OCI-LY3 (cell line): ENCODE data around the gene WDR18.
A peak's percentile ranks its signal among the peaks of the same experiment; 100 is the strongest.

Experiments
- H2AFZ ChIP-seq: fragments of 200-600, 300-600 bp; shearing (Covaris generic); 2 replicates; pipeline ENCODE4 v1.6.0; 2014; ENCODE audit warnings: antibody characterized with exemption, low read depth, low read length
- H3K27ac ChIP-seq: fragments of 200-600, 300-600 bp; sonication (generic); 2 replicates; pipeline ENCODE4 v1.5.1; 2014; ENCODE audit warnings: mild to moderate bottlenecking, low read length, moderate library complexity, mixed read lengths
- H3K27me3 ChIP-seq: fragments of 200-600, 300-600 bp; sonication (generic); 2 replicates; pipeline ENCODE4 v1.6.1; 2014; ENCODE audit warnings: low read depth, low read length, mixed read lengths
- H3K36me3 ChIP-seq: fragments of 200-600, 300-600 bp; sonication (generic); replicated peaks from 2 replicates; pipeline ENCODE3; 2014; ENCODE audit warnings: low read depth, low read length, mixed read lengths
- H3K4me1 ChIP-seq: fragments of 300-600, 200-600 bp; sonication (generic); 2 replicates; pipeline ENCODE4 v1.6.1; 2014; ENCODE audit warnings: low read length, mixed read lengths
- H3K4me2 ChIP-seq: fragments of 200-600, 300-600 bp; sonication (generic); 2 replicates; pipeline ENCODE4 v1.6.1; 2014; ENCODE audit warnings: low read length, mixed read lengths
- H3K4me3 ChIP-seq: fragments of 300-600, 200-600 bp; sonication (generic); 2 replicates; pipeline ENCODE4 v1.5.1; 2014; ENCODE audit warnings: antibody characterized with exemption, mild to moderate bottlenecking, low read length, moderate library complexity
- H3K79me2 ChIP-seq: fragments of 300-600, 200-600 bp; shearing (Covaris generic); 2 replicates; pipeline ENCODE4 v1.6.1; 2014; ENCODE audit warnings: mild to moderate bottlenecking, low read length, mixed read lengths
- H3K9ac ChIP-seq: fragments of 300-600, 200-600 bp; shearing (Covaris generic); 2 replicates; pipeline ENCODE4 v1.6.0; 2014; ENCODE audit warnings: mild to moderate bottlenecking, low read length, moderate library complexity
- H3K9me3 ChIP-seq: fragments of 200-600, 300-600 bp; shearing (Covaris generic); 2 replicates; pipeline ENCODE4 v1.6.1; 2014; ENCODE audit warnings: low read length, mixed read lengths; ENCODE audit not compliant: insufficient read depth
- H4K20me1 ChIP-seq: fragments of 200-600, 300-600 bp; sonication (generic); 2 replicates; pipeline ENCODE4 v1.6.1; 2016; ENCODE audit warnings: low read length, mixed read lengths; ENCODE audit not compliant: insufficient read depth
- CTCF ChIP-seq: fragments of 200-600, 300-600 bp; sonication (generic); IDR thresholded peaks from 2 replicates; pipeline ENCODE4 v1.5.1; 2014; ENCODE audit warnings: antibody characterized with exemption, low read length, low read depth
- EZH2phosphoT487 ChIP-seq: fragments of 200-600 bp; shearing (Covaris generic); IDR thresholded peaks from 2 replicates; pipeline ENCODE4 v1.6.1; 2018; ENCODE audit warnings: antibody characterized with exemption, mixed run types, low read depth

The WDR18 gene

GRCh38 chr19:938233-938923 lies 45.8 kb upstream of the WDR18 start:
- H3K36me3 ChIP-seq: peaks cover 72% of the 10 kb centered on the region
- TF ChIP-seq CTCF: no peak
- TF ChIP-seq EZH2phosphoT487: no peak
- peaks cover 68% of the 10 kb centered on the region for H4K20me1 ChIP-seq
- H3K4me1 ChIP-seq: peaks cover 48% of the 10 kb centered on the region
- H3K9me3 ChIP-seq: peaks cover 3% of the 10 kb centered on the region; the same call in 1 of the 2 replicates
- H2AFZ ChIP-seq: no peak overlapping the region
- H3K79me2 ChIP-seq: peaks cover 86% of the 10 kb centered on the region
- H3K27ac ChIP-seq: no peak overlapping the region
- no peaks in the 10 kb centered on the region for H3K27me3 ChIP-seq
- H3K4me2 ChIP-seq: no peak overlapping the region
- no peak overlapping the region for H3K9ac ChIP-seq
- H3K4me3 ChIP-seq: no peak overlapping the region

- Histone ChIP-seq H3K4me2 (peak overlapping the region; percentile 87), H3K4me3 (peak overlapping the region; percentile 66; the same call in 1 of the 2 replicates), H3K9me3 (peaks cover 3% of the 10 kb centered on the region; the same call in 1 of the 2 replicates), H3K9ac (no peak overlapping the region), H4K20me1 (peaks cover 60% of the 10 kb centered on the region), H3K79me2 (peaks cover 86% of the 10 kb centered on the region), H3K4me1 (peaks cover 41% of the 10 kb centered on the region), H2AFZ (no peak overlapping the region), H3K27ac (no peak overlapping the region), H3K36me3 (peaks cover 66% of the 10 kb centered on the region), H3K27me3 (no peaks in the 10 kb centered on the region)
- TF ChIP-seq EZH2phosphoT487 (no peak), CTCF (no peak)
These were observed 44.7 kb upstream of the WDR18 start for GRCh38 chr19:939439-939838.

GRCh38 chr19:939922-940321 lies 44.2 kb upstream of the WDR18 start:
- H3K79me2 ChIP-seq: peaks cover 86% of the 10 kb centered on the region
- peaks cover 3% of the 10 kb centered on the region; the same call in 1 of the 2 replicates for H3K9me3 ChIP-seq
- no peak for TF ChIP-seq CTCF
- TF ChIP-seq EZH2phosphoT487: no peak
- no peak overlapping the region for H2AFZ ChIP-seq
- peaks cover 62% of the 10 kb centered on the region for H3K36me3 ChIP-seq
- H3K9ac ChIP-seq: peak overlapping the region; percentile 60; the same call in 1 of the 2 replicates
- H3K27ac ChIP-seq: peak overlapping the region; percentile 64
- peaks cover 56% of the 10 kb centered on the region for H4K20me1 ChIP-seq
- peak overlapping the region; percentile 87 for H3K4me2 ChIP-seq
- H3K4me3 ChIP-seq: peak overlapping the region; percentile 66
- peaks cover 41% of the 10 kb centered on the region for H3K4me1 ChIP-seq
- no peaks in the 10 kb centered on the region for H3K27me3 ChIP-seq

- Histone ChIP-seq H3K27me3 (no peaks in the 10 kb centered on the region), H3K4me2 (peak overlapping the region; percentile 87), H3K9ac (peak overlapping the region; percentile 60), H3K27ac (peak overlapping the region; percentile 64), H3K9me3 (peaks cover 3% of the 10 kb centered on the region; the same call in 1 of the 2 replicates), H3K79me2 (peaks cover 88% of the 10 kb centered on the region), H4K20me1 (peaks cover 50% of the 10 kb centered on the region), H3K36me3 (peaks cover 58% of the 10 kb centered on the region), H2AFZ (no peak overlapping the region), H3K4me3 (peak overlapping the region; percentile 66), H3K4me1 (peaks cover 43% of the 10 kb centered on the region)
- TF ChIP-seq CTCF (peak; percentile 27; the same call in 1 of the 2 replicates), EZH2phosphoT487 (no peak)
These were observed 43.4 kb upstream of the WDR18 start for GRCh38 chr19:940591-941291.
